Endodermal cell (in vitro differentiated cells): ENCODE results near the gene SLC25A38. TPM values are rescaled to one million over a fixed set of nuclear protein-coding genes. Genes with fewer than 3 reads are reported as not detected.
A peak's percentile ranks its signal among the peaks of the same experiment; 100 is the strongest.

Experiments used
- DNase-seq: peaks from one replicate; pipeline ENCODE4 v3.0.0-alpha.2; 2017
- H3K27ac ChIP-seq: 2 replicates; pipeline ENCODE4 v1.5.1; 2013; ENCODE audit warnings: mild to moderate bottlenecking, low read depth, low read length, moderate library complexity
- H3K27me3 ChIP-seq: 2 replicates; pipeline ENCODE4 v1.6.1; 2013; ENCODE audit warnings: mild to moderate bottlenecking, low read length, moderate library complexity; ENCODE audit not compliant: insufficient read depth, control insufficient read depth, poor library complexity, severe bottlenecking
- H3K36me3 ChIP-seq: 2 replicates; pipeline ENCODE4 v1.7.0; 2013; ENCODE audit warnings: mild to moderate bottlenecking, low read length, moderate library complexity; ENCODE audit not compliant: control insufficient read depth, insufficient read depth
- H3K4me1 ChIP-seq: one replicate; pipeline ENCODE4 v1.7.0; 2013; ENCODE audit warnings: low read length; ENCODE audit not compliant: control insufficient read depth, insufficient read depth
- H3K4me3 ChIP-seq: 2 replicates; pipeline ENCODE4 v1.5.1; 2013; ENCODE audit warnings: mild to moderate bottlenecking, low read length, moderate library complexity
- H3K9ac ChIP-seq: 2 replicates; pipeline ENCODE4 v1.6.1; 2013; ENCODE audit warnings: mild to moderate bottlenecking, low read length, moderate library complexity; ENCODE audit not compliant: poor library complexity, severe bottlenecking; ENCODE audit errors: extremely low read depth
- H3K9me3 ChIP-seq: 2 replicates; pipeline ENCODE4 v1.6.1; 2013; ENCODE audit warnings: mild to moderate bottlenecking, low read length, moderate library complexity; ENCODE audit not compliant: control insufficient read depth
- H3K27ac Mint-ChIP-seq: 2 replicates; pipeline ENCODE4 v1.8.0; 2020; ENCODE audit warnings: mixed read lengths
- H3K27me3 Mint-ChIP-seq: 2 replicates; pipeline ENCODE4 v1.8.0; 2021; ENCODE audit warnings: mild to moderate bottlenecking, mixed read lengths; ENCODE audit not compliant: insufficient read depth
- H3K36me3 Mint-ChIP-seq: 2 replicates; pipeline ENCODE4 v1.8.0; 2020; ENCODE audit warnings: low read depth, mixed read lengths
- H3K4me1 Mint-ChIP-seq: 2 replicates; pipeline ENCODE4 v1.8.0; 2020; ENCODE audit warnings: mixed read lengths
- H3K4me3 Mint-ChIP-seq: 2 replicates; pipeline ENCODE4 v1.8.0; 2020; ENCODE audit warnings: mild to moderate bottlenecking, moderate library complexity, mixed read lengths
- H3K9me3 Mint-ChIP-seq: 2 replicates; pipeline ENCODE4 v1.8.0; 2020; ENCODE audit warnings: mild to moderate bottlenecking, mixed read lengths
- CTCF ChIP-seq: fragments of 200-600 bp; sonication (generic); conservative IDR thresholded peaks from 2 replicates; pipeline ENCODE4 v1.5.0; 2021; ENCODE audit warnings: antibody characterized with exemption, mild to moderate bottlenecking
- WGBS, 2 experiments: methylation state at CpG; one replicate each; pipeline versions ENCODE4 v1.1.5 to v1.1.7; 2013; ENCODE audit warnings: missing lambda C conversion rate in 2 of 2, mixed read lengths in 1 of 2; ENCODE audit not compliant: insufficient coverage in 1 of 2, insufficient read length in 1 of 2; 5-methylcytosine and 5-hydroxymethylcytosine counted together
- total RNA-seq, 2 donors: library from RNA; stranded (reverse); fragmentation: NEBNext Ultra II Directional in 1 of 2; extraction: Animal tissue kit (Norgen Biotek cat#: 25700) in 1 of 2; gene quantifications; 2 replicates in 1 of 2; 3 replicates in 1 of 2; pipeline ENCODE4 v1.2.1, GENCODE V29; 2021

Gene SLC25A38
- total RNA-seq, 2 donors from 2014 or later = 33.4 to 37.7 TPM

- Mint-ChIP-seq H3K9me3 (no peaks in the 10 kb centered on the region), H3K4me1 (peaks cover 29% of the 10 kb centered on the region), H3K27me3 (peaks cover 1% of the 10 kb centered on the region), H3K36me3 (peaks cover 38% of the 10 kb centered on the region), H3K4me3 (no peak overlapping the region), H3K27ac (no peak overlapping the region)
- WGBS, 2 experiments = 94 to 95% methylated on average over 2 of the region's 2 CpGs
- DNase-seq = no peak
- TF ChIP-seq CTCF = no peak
- H3K9ac ChIP-seq = no peak overlapping the region
- no peak overlapping the region for H3K27ac ChIP-seq
- no peaks in the 10 kb centered on the region for H3K27me3 ChIP-seq
- no peaks in the 10 kb centered on the region for H3K4me1 ChIP-seq
- H3K9me3 ChIP-seq = no peaks in the 10 kb centered on the region
- no peak overlapping the region for H3K4me3 ChIP-seq
- H3K36me3 ChIP-seq = peaks cover 42% of the 10 kb centered on the region
Measured at GRCh38 chr3:39388153-39388552, 5.0 kb downstream of the SLC25A38 start.

- Histone ChIP-seq H3K36me3 (peaks cover 49% of the 10 kb centered on the region), H3K4me3 (no peak overlapping the region), H3K27me3 (no peaks in the 10 kb centered on the region), H3K9ac (no peak overlapping the region), H3K9me3 (no peaks in the 10 kb centered on the region), H3K4me1 (no peaks in the 10 kb centered on the region), H3K27ac (no peak overlapping the region)
- H3K9me3 Mint-ChIP-seq = no peaks in the 10 kb centered on the region
- no peak overlapping the region for H3K4me3 Mint-ChIP-seq
- H3K4me1 Mint-ChIP-seq = peaks cover 29% of the 10 kb centered on the region
- 95 to 100% methylated on average over 2 of the region's 2 CpGs for WGBS, 2 experiments
- H3K36me3 Mint-ChIP-seq = peaks cover 43% of the 10 kb centered on the region
- no peaks in the 10 kb centered on the region for H3K27me3 Mint-ChIP-seq
- peak overlapping the region; percentile 35 for H3K27ac Mint-ChIP-seq
- TF ChIP-seq CTCF = no peak
- DNase-seq = no peak
Measured at GRCh38 chr3:39388741-39389248, 5.6 kb downstream of the SLC25A38 start.

- Histone ChIP-seq H3K27ac (no peak overlapping the region), H3K4me1 (no peaks in the 10 kb centered on the region), H3K9ac (no peak overlapping the region), H3K27me3 (no peaks in the 10 kb centered on the region), H3K36me3 (peaks cover 62% of the 10 kb centered on the region), H3K9me3 (no peaks in the 10 kb centered on the region), H3K4me3 (no peak overlapping the region)
- WGBS, 2 experiments = 95 to 100% methylated on average over 1 to 4 of the region's 4 CpGs
- Mint-ChIP-seq H3K27me3 (no peaks in the 10 kb centered on the region), H3K4me1 (peaks cover 20% of the 10 kb centered on the region), H3K27ac (no peak overlapping the region), H3K9me3 (no peaks in the 10 kb centered on the region), H3K4me3 (no peak overlapping the region), H3K36me3 (peaks cover 57% of the 10 kb centered on the region)
- no peak for TF ChIP-seq CTCF
- DNase-seq = no peak
Measured at GRCh38 chr3:39390181-39390580, 7.0 kb downstream of the SLC25A38 start.
